ENCODE results near the gene KIAA0232.

Gene KIAA0232

GRCh38 chr4:6811165-6811564, 28.6 kb downstream of the KIAA0232 start:
- peaks cover 34% of the 10 kb centered on the region; the same call in 1 of the 2 replicates for H3K79me2 ChIP-seq (ENCODE audit: insufficient read depth, low read depth)
- H2AFZ ChIP-seq (ENCODE audit: low read depth), result no peak overlapping the region
- H3K4me2 ChIP-seq, result no peak overlapping the region
- peaks cover 7% of the 10 kb centered on the region for H3K4me1 ChIP-seq (ENCODE audit: low read depth, poor library complexity, severe bottlenecking)
- no peak for TF ChIP-seq CTCF (conservative IDR thresholded peaks at IDR 0.05; ENCODE audit: low read depth, low read length)
- H3K4me3 ChIP-seq (IDR thresholded peaks at IDR 0.05; ENCODE audit: insufficient read depth, low read depth, low read length), result no peak overlapping the region
- no peaks in the 10 kb centered on the region for H3K27me3 ChIP-seq (ENCODE audit: insufficient read depth, low read depth)
- H3K9ac ChIP-seq, result no peak overlapping the region
- H4K20me1 ChIP-seq (ENCODE audit: insufficient read depth), result no peaks in the 10 kb centered on the region
- H3K27ac ChIP-seq, result no peak overlapping the region
- no peaks in the 10 kb centered on the region for H3K36me3 ChIP-seq (ENCODE audit: insufficient read depth)

GRCh38 chr4:6812766-6813165, 30.2 kb downstream of the KIAA0232 start:
- Histone ChIP-seq H3K9ac (no peak overlapping the region), H3K79me2 (ENCODE audit: insufficient read depth, low read depth) (peaks cover 41% of the 10 kb centered on the region), H3K4me2 (no peak overlapping the region)

DNA sequence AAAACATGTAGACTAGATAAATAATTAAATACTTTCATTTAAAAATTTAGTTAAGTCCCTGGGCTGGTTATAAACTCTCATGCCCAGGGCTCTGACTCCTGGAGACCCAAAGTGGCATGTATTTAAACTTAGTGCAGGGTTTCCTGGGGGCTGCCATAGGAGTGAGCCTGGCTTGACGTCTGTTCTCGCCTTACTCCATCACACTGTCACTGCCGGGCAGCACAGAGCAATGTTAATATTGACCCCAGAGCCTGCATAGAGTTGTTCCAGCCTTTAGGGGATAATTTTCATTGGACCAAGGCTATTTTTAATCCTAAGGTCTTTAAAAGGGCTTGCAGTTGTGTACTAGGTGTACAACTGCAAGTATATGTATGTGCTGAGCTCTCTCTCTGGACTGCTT, 31.2 kb downstream of the KIAA0232 start:
- H3K27me3 ChIP-seq (ENCODE audit: insufficient read depth, low read depth), result no peaks in the 10 kb centered on the region
- no peak overlapping the region for H3K4me3 ChIP-seq (IDR thresholded peaks at IDR 0.05; ENCODE audit: insufficient read depth, low read depth, low read length)
- H2AFZ ChIP-seq (ENCODE audit: low read depth), result no peak overlapping the region
- H3K27ac ChIP-seq, result no peak overlapping the region
- no peak overlapping the region for H3K4me2 ChIP-seq
- no peaks in the 10 kb centered on the region for H4K20me1 ChIP-seq (ENCODE audit: insufficient read depth)
- H3K36me3 ChIP-seq (ENCODE audit: insufficient read depth), result no peaks in the 10 kb centered on the region
- no peak overlapping the region for H3K9ac ChIP-seq
- no peak for TF ChIP-seq CTCF (conservative IDR thresholded peaks at IDR 0.05; ENCODE audit: low read depth, low read length)
- H3K4me1 ChIP-seq (ENCODE audit: low read depth, poor library complexity, severe bottlenecking), result peaks cover 15% of the 10 kb centered on the region
- peaks cover 51% of the 10 kb centered on the region for H3K79me2 ChIP-seq (ENCODE audit: insufficient read depth, low read depth)

More at GRCh38 chr4:6812766-6813165, 30.2 kb downstream of the KIAA0232 start:
- Histone ChIP-seq H2AFZ (ENCODE audit: low read depth) (no peak overlapping the region), H3K27me3 (ENCODE audit: insufficient read depth, low read depth) (no peaks in the 10 kb centered on the region), H3K4me1 (ENCODE audit: low read depth, poor library complexity, severe bottlenecking) (peaks cover 15% of the 10 kb centered on the region), H3K36me3 (ENCODE audit: insufficient read depth) (no peaks in the 10 kb centered on the region), H3K4me3 (IDR thresholded peaks at IDR 0.05; ENCODE audit: insufficient read depth, low read depth, low read length) (no peak overlapping the region), H4K20me1 (ENCODE audit: insufficient read depth) (no peaks in the 10 kb centered on the region), H3K27ac (no peak overlapping the region)
- no peak for TF ChIP-seq CTCF (conservative IDR thresholded peaks at IDR 0.05; ENCODE audit: low read depth, low read length)

GRCh38 chr4:6815029-6815836, 32.7 kb downstream of the KIAA0232 start:
- Histone ChIP-seq H3K4me1 (ENCODE audit: low read depth, poor library complexity, severe bottlenecking) (peaks cover 15% of the 10 kb centered on the region), H3K36me3 (ENCODE audit: insufficient read depth) (no peaks in the 10 kb centered on the region), H2AFZ (ENCODE audit: low read depth) (no peak overlapping the region), H3K27me3 (ENCODE audit: insufficient read depth, low read depth) (no peaks in the 10 kb centered on the region), H4K20me1 (ENCODE audit: insufficient read depth) (no peaks in the 10 kb centered on the region), H3K9ac (no peak overlapping the region), H3K4me2 (no peak overlapping the region), H3K79me2 (ENCODE audit: insufficient read depth, low read depth) (peaks cover 54% of the 10 kb centered on the region), H3K27ac (no peak overlapping the region), H3K4me3 (IDR thresholded peaks at IDR 0.05; ENCODE audit: insufficient read depth, low read depth, low read length) (no peak overlapping the region)
- no peak for TF ChIP-seq CTCF (conservative IDR thresholded peaks at IDR 0.05; ENCODE audit: low read depth, low read length)

Measured in KMS-11 (cell line).